Measurements from ENCODE around the gene IRGC. TPM values are rescaled to one million over a fixed set of nuclear protein-coding genes. Genes with fewer than 3 reads are reported as not detected.

Gene IRGC
- total RNA-seq, 4 donors from 2014 or later: not detected

DNA sequence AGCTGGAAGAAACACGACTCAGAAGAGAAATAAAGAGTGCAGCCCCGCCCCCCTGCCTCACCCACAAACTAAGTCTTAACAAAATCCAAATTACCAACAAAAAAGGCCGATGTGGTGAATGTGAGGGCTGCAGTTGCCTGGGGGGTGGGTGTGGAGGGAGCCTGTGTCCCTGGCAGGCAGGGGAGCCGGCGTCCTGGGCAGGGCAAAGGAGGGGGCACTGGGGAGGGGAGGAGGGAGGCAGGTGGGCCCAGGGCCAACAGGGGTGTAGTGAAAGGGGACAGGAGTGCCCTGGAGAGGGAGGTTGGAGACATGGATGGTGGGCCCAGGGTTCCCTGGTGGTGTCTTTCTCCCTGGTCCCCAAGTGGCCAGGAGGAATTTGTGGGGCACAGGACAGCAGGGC, 4.0 kb downstream of the IRGC start:
- intact Hi-C loops (cut with DNase I; ENCODE audit: low total_unique reads) (no loop called here), in situ Hi-C loops (cut with MboI; ENCODE audit: low pct_ligation_motif_present in 1 of 4, low pct_unique_long_range_greater_than_20kb in 1 of 4, low sequenced_read_pairs in 3 of 4) (no loop called here)
- H3K27ac ChIP-seq: no peak overlapping the region
- no peaks in the 10 kb centered on the region for H3K4me1 ChIP-seq
- H3K9me3 ChIP-seq: no peaks in the 10 kb centered on the region
- no peak for DNase-seq
- H3K4me3 ChIP-seq: no peak overlapping the region
- TF ChIP-seq POLR2AphosphoS5 (IDR thresholded peaks at IDR 0.05) (no peak), POLR2A (IDR thresholded peaks at IDR 0.05) (no peak), EP300 (IDR thresholded peaks at IDR 0.05; ENCODE audit: low read depth) (no peak)
- TF ChIP-seq, protein P1, sequence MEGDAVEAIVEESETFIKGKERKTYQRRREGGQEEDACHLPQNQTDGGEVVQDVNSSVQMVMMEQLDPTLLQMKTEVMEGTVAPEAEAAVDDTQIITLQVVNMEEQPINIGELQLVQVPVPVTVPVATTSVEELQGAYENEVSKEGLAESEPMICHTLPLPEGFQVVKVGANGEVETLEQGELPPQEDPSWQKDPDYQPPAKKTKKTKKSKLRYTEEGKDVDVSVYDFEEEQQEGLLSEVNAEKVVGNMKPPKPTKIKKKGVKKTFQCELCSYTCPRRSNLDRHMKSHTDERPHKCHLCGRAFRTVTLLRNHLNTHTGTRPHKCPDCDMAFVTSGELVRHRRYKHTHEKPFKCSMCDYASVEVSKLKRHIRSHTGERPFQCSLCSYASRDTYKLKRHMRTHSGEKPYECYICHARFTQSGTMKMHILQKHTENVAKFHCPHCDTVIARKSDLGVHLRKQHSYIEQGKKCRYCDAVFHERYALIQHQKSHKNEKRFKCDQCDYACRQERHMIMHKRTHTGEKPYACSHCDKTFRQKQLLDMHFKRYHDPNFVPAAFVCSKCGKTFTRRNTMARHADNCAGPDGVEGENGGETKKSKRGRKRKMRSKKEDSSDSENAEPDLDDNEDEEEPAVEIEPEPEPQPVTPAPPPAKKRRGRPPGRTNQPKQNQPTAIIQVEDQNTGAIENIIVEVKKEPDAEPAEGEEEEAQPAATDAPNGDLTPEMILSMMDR (IDR thresholded peaks at IDR 0.05): no peak
- WGBS, 2 donors (ENCODE audit: low coverage in 1 of 2): 54% methylated on average over 5 of the region's 5 CpGs; no CpG with 5 or more reads in 1 of the 2 donors
- no peaks in the 10 kb centered on the region for H3K36me3 ChIP-seq
- no peaks in the 10 kb centered on the region for H3K27me3 ChIP-seq

DNA sequence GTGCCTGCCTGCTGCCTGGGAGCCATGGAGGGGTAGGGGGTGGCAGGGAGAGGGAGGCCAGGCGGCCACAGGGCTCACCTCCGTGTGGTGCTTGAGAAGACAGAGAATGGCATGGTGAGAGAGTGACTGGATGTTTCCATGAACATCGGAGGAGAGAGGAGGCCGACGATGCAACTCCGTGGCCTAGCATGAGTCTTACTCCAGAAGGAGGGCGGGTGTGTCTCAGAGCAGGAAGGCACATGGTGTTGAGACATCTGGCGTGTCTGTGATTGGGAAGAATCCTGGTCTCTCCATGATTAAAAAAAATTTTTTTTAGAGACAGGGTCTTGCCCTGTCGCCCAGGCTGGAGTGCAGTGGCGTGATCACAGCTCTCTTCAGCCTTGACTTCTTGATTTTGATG, 5.1 kb downstream of the IRGC start:
- TF ChIP-seq, protein P1 (IDR thresholded peaks at IDR 0.05): no peak
- TF ChIP-seq EP300 (IDR thresholded peaks at IDR 0.05; ENCODE audit: low read depth): no peak
- TF ChIP-seq POLR2A (IDR thresholded peaks at IDR 0.05): no peak
- Histone ChIP-seq H3K27ac (no peak overlapping the region), H3K9me3 (no peaks in the 10 kb centered on the region), H3K4me1 (no peaks in the 10 kb centered on the region), H3K27me3 (no peaks in the 10 kb centered on the region), H3K36me3 (no peaks in the 10 kb centered on the region), H3K4me3 (no peak overlapping the region)
- 83 to 100% methylated on average over 3 to 10 of the region's 10 CpGs for WGBS, 2 donors (ENCODE audit: low coverage in 1 of 2)
- no peak for DNase-seq
- in situ Hi-C loops (cut with MboI; ENCODE audit: low pct_ligation_motif_present in 1 of 4, low pct_unique_long_range_greater_than_20kb in 1 of 4, low sequenced_read_pairs in 3 of 4): no loop called here
- intact Hi-C loops (cut with DNase I; ENCODE audit: low total_unique reads): no loop called here

DNA sequence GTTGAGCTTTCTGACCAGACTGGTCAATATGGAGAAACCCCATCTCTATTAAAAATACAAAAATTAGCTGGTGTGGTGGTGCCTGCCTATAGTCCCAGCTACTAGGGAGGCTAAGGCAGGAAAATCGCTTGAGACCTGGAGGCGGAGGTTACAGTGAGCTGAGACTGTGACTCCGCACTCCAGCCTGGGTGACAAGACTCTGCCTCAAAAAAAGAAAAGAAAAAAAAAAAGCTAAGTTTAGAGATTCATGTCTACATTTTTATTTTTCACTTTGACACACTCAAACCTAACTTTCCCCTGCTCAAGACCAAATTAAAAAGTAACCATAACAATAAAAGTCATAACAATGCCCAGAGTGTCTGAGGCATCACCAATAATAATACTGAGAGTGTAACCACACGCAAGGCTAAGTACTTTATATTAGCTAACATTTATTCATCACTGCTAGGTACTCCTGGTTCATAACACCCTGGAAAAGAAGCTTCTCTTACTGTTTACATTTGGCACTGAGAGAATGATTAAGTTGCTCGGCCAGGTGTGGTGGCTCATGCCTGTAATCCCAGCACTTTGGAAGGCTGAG, 5.7 kb downstream of the IRGC start:
- intact Hi-C loops (cut with DNase I; ENCODE audit: low total_unique reads): no loop called here
- no peak overlapping the region for H3K27ac ChIP-seq
- H3K4me1 ChIP-seq: no peaks in the 10 kb centered on the region
- no peaks in the 10 kb centered on the region for H3K36me3 ChIP-seq
- TF ChIP-seq POLR2A (IDR thresholded peaks at IDR 0.05): no peak
- no peak for TF ChIP-seq POLR2AphosphoS5 (IDR thresholded peaks at IDR 0.05)
- TF ChIP-seq, protein P1 (IDR thresholded peaks at IDR 0.05): no peak
- TF ChIP-seq EP300 (IDR thresholded peaks at IDR 0.05; ENCODE audit: low read depth): no peak
- no peak for DNase-seq
- no peaks in the 10 kb centered on the region for H3K27me3 ChIP-seq
- H3K9me3 ChIP-seq: no peaks in the 10 kb centered on the region
- in situ Hi-C loops (cut with MboI; ENCODE audit: low pct_ligation_motif_present in 1 of 4, low pct_unique_long_range_greater_than_20kb in 1 of 4, low sequenced_read_pairs in 3 of 4): no loop called here
- H3K4me3 ChIP-seq: no peak overlapping the region
- WGBS, 2 donors (ENCODE audit: low coverage in 1 of 2): 70 to 73% methylated on average over 4 to 5 of the region's 5 CpGs

DNA sequence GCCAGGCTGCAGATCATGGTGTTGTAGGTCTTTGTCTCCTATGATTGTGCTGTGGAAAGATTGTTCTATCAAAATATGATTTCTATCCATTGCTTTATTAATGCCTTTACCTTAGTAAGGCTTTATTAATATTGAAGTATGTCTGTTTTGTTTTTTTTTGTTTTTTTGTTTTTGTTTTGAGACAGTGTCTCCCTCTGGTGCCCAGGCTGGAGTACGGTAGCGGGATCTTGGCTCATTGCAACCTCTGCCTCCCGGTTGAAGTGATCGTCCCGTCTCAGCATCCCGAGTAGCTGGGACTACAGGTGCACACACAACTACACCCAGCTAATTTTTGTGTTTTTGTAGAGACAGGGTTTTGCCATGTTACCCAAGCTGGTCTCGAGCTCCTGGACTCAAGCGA, 7.7 kb downstream of the IRGC start:
- H3K9me3 ChIP-seq: no peaks in the 10 kb centered on the region
- intact Hi-C loops (cut with DNase I; ENCODE audit: low total_unique reads): no loop called here
- WGBS, 2 donors (ENCODE audit: low coverage in 1 of 2): 43 to 67% methylated on average over 3 to 8 of the region's 8 CpGs
- no peak overlapping the region for H3K27ac ChIP-seq
- in situ Hi-C loops (cut with MboI; ENCODE audit: low pct_ligation_motif_present in 1 of 4, low pct_unique_long_range_greater_than_20kb in 1 of 4, low sequenced_read_pairs in 3 of 4): no loop called here
- H3K36me3 ChIP-seq: no peaks in the 10 kb centered on the region
- DNase-seq: no peak
- no peak overlapping the region for H3K4me3 ChIP-seq
- no peaks in the 10 kb centered on the region for H3K27me3 ChIP-seq
- H3K4me1 ChIP-seq: no peaks in the 10 kb centered on the region
- TF ChIP-seq, protein P1 (IDR thresholded peaks at IDR 0.05): peak; percentile 26 to 60 (median 39)
- TF ChIP-seq POLR2A (IDR thresholded peaks at IDR 0.05): no peak

Measured in transverse colon (tissue), 4 donors.